Measurements from ENCODE around the gene PHKB.

The PHKB gene

GRCh38 chr16:47734081-47734857, 273.1 kb downstream of the PHKB start:
- no peak for DNase-seq

- DNase-seq = no peak
These were observed 274.0 kb downstream of the PHKB start for GRCh38 chr16:47734987-47735594.

GRCh38 chr16:47750371-47750770, 289.2 kb downstream of the PHKB start:
- DNase-seq = no peak
